Neural crest cell (in vitro differentiated cells): ENCODE results near the gene B3GALT6. TPM values are rescaled to one million over a fixed set of nuclear protein-coding genes. Genes with fewer than 3 reads are reported as not detected.
"Not testable (repeated sequence)": the region's sequence is repeated elsewhere in the genome, so short reads cannot be mapped to it uniquely, and the experiment has no call there.

Source experiments
- DNase-seq: peaks from one replicate; pipeline ENCODE4 v3.0.0; 2021; ENCODE audit warnings: low read depth, mixed read lengths, low spot score
- H3K27ac Mint-ChIP-seq: one replicate; pipeline ENCODE4 v1.8.0; 2021; ENCODE audit warnings: mild to moderate bottlenecking, mixed read lengths; ENCODE audit not compliant: unreplicated experiment
- H3K27me3 Mint-ChIP-seq: 2 replicates; pipeline ENCODE4 v1.8.0; 2021; ENCODE audit warnings: low read depth, mild to moderate bottlenecking, mixed read lengths
- H3K36me3 Mint-ChIP-seq: 2 replicates; pipeline ENCODE4 v1.8.0; 2021; ENCODE audit warnings: low read depth, mild to moderate bottlenecking, mixed read lengths
- H3K4me1 Mint-ChIP-seq: 2 replicates; pipeline ENCODE4 v1.8.0; 2021; ENCODE audit warnings: mixed read lengths
- H3K4me3 Mint-ChIP-seq: one replicate; pipeline ENCODE4 v1.8.0; 2021; ENCODE audit warnings: mild to moderate bottlenecking, mixed read lengths
- H3K9me3 Mint-ChIP-seq: 2 replicates; pipeline ENCODE4 v1.8.0; 2021; ENCODE audit warnings: mixed read lengths
- total RNA-seq: library from RNA; stranded (reverse); gene quantifications from 2 replicates; pipeline ENCODE4 v1.2.1, GENCODE V29; 2021
- TF ChIP-seq, protein P1 (sequence below): fragments of 200-600 bp; sonication (generic); conservative IDR thresholded peaks from 2 replicates; pipeline ENCODE4 v1.5.0; 2021; ENCODE audit warnings: antibody characterized with exemption, mild to moderate bottlenecking

Gene B3GALT6
- total RNA-seq, 1 donor from 2014 or later: 41.1 TPM

DNA sequence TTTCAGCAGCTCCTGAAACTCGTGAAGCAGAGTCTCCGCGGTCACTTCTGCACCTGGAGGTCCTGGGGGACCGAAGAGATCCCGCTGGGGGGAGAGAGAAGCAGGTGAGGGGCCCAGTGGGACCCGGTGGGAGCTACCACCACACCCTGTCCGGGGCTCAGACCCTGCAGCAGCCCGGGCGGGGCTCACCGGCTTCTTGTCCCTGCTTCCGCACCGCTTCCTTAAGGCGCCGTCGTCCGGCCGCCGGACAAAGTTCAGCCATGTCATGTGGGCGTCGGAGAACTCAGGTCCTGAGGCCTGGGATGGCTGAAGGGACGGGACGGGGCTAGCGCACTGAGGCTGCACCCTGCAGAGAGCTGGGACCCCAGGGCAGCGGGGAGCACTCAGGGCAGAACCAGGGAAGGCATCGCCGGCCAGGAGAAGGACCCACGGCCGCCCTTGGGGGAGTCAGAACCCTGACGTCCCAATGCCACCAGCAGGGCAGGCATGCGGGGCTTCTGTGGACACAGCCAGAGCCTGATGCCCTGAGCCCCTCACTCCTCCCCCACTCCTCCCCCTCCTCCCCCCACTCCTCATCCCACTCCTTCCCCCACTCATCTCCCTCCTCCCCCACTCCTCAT, 12.3 kb downstream of the B3GALT6 start:
- TF ChIP-seq, protein P1, sequence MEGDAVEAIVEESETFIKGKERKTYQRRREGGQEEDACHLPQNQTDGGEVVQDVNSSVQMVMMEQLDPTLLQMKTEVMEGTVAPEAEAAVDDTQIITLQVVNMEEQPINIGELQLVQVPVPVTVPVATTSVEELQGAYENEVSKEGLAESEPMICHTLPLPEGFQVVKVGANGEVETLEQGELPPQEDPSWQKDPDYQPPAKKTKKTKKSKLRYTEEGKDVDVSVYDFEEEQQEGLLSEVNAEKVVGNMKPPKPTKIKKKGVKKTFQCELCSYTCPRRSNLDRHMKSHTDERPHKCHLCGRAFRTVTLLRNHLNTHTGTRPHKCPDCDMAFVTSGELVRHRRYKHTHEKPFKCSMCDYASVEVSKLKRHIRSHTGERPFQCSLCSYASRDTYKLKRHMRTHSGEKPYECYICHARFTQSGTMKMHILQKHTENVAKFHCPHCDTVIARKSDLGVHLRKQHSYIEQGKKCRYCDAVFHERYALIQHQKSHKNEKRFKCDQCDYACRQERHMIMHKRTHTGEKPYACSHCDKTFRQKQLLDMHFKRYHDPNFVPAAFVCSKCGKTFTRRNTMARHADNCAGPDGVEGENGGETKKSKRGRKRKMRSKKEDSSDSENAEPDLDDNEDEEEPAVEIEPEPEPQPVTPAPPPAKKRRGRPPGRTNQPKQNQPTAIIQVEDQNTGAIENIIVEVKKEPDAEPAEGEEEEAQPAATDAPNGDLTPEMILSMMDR: no peak
- Mint-ChIP-seq H3K27me3 (peaks cover 15% of the 10 kb centered on the region), H3K4me1 (no peaks in the 10 kb centered on the region), H3K4me3 (no peak overlapping the region), H3K27ac (no peak overlapping the region), H3K9me3 (no peaks in the 10 kb centered on the region), H3K36me3 (no peaks in the 10 kb centered on the region)
- no peak for DNase-seq

DNA sequence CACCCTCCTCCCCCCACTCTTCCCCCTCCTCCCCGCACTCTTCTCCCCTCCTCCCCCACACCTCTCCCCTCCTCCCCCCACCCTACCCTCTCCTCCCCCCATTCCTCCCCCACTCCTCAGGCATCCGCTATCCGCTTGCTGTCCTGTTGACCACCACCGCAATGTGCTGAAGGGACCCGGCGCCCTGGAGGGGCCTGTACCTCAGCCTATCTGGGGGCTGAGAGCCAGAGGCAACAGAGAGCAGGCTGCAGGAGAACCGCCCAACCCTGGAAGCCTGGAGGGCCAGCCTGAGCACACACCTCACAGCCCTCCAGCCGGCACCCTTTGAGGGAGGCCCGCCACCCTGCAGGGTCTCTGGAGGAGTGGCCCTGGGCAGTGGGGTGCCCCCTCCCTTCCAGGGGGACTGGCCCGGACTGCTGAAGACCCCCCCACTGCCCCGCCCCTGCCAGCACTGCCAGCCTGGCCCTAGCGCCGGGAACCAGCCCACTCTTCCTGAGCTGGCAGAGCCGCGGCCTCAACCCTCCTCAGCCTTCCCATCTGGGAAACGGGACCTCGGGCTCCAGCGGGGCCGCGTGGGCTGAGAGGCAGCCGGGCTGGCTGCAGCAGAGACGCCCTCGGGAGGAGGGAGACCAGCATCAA, 13.3 kb downstream of the B3GALT6 start:
- Mint-ChIP-seq H3K4me1 (peaks cover 3% of the 10 kb centered on the region), H3K36me3 (no peaks in the 10 kb centered on the region), H3K27me3 (peaks cover 22% of the 10 kb centered on the region), H3K4me3 (no peak overlapping the region), H3K27ac (no peak overlapping the region), H3K9me3 (no peaks in the 10 kb centered on the region)
- TF ChIP-seq, protein P1: no peak
- no peak for DNase-seq

DNA sequence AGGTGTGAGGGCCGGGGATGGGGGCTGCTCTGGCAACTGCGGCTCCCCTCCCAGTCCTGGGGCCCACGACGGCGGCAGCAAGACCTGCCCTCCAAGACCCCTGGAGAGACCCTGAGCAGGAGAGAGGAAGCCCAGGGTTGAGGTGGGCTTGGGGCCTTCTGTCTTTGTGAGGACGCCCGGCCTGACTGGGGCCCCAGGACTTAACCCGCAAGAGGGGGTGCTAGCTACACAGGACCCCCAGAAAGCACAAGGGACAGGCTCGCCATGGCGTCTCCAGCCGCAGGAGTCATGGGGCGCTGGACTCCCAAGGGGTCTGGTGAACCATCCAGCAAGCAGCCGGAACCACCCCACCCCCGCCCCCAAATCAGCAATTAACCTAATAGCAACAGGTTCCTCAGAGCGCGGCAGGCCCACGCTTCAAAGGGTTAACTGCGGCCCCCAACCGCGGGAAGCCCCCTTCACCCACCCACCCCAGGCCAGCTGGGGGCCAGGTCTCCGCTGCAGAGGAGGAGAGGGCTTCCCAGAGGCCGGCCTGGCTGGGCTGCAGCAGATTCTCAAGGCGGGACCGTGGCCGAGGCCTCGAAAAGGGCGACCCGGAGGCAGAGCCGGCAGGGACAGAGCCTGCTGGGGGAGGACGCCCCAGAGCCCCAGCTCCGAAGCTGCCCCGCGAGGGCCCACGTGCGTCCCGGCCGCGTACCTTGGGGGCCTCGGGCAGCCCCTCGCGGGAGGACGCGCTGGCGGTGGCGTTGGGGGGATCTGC, 14.0 kb downstream of the B3GALT6 start:
- Mint-ChIP-seq H3K9me3 (no peaks in the 10 kb centered on the region), H3K27ac (no peak overlapping the region), H3K4me1 (peaks cover 3% of the 10 kb centered on the region), H3K36me3 (no peaks in the 10 kb centered on the region), H3K27me3 (peaks cover 22% of the 10 kb centered on the region), H3K4me3 (no peak overlapping the region)
- no peak for DNase-seq
- TF ChIP-seq, protein P1: no peak

DNA sequence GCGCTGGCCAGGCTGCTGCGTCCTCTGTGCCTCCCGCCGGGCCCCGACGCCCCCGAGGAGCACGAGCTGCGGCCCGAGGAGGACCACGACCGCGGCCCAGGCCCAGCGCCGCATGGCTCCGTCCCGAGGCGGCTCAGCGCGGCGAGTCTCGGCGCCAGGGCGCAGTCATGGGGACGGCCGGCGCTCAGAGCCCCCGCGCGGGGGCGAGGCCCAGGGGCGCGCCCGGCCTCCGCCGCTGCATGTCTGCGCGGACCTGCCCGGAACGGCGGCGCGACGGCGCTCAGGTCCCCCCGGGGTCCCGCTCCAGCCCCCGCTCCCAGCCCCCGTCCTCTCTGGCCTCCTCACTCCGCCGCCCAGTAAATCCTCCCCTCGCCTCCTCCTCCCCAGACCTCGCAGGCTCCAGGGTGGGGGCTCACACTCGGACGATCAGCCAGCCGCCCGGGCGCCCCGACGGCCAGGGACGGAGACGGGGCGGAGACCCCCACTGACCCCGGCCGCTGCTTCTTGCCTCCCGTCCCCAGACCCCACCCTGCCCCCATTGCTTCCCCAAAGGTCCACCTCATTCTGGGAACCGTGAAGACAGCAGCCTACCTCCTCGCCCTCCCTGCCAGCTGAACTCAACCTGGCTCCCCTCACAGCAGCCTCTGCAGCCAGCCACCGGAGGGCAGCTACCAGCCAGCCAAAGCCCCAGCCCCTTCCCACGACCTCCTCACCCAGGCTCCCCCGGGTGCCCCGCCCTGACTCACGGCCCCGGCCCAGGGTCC, 14.7 kb downstream of the B3GALT6 start, which contains the start of gene C1QTNF12:
TSS of gene C1QTNF12 (minus strand) at position 146 of the 764 bp plus-strand sequence. CDS start at position 114, 32 bp downstream.
- Mint-ChIP-seq H3K27ac (no peak within 1 kb of the TSS), H3K36me3 (no peaks in the 10 kb centered on the region), H3K9me3 (no peaks in the 10 kb centered on the region), H3K27me3 (peaks cover 22% of the 10 kb centered on the region), H3K4me3 (no peak within 1 kb of the TSS), H3K4me1 (peaks cover 3% of the 10 kb centered on the region)
- DNase-seq: no peak
- TF ChIP-seq, protein P1: no peak

DNA sequence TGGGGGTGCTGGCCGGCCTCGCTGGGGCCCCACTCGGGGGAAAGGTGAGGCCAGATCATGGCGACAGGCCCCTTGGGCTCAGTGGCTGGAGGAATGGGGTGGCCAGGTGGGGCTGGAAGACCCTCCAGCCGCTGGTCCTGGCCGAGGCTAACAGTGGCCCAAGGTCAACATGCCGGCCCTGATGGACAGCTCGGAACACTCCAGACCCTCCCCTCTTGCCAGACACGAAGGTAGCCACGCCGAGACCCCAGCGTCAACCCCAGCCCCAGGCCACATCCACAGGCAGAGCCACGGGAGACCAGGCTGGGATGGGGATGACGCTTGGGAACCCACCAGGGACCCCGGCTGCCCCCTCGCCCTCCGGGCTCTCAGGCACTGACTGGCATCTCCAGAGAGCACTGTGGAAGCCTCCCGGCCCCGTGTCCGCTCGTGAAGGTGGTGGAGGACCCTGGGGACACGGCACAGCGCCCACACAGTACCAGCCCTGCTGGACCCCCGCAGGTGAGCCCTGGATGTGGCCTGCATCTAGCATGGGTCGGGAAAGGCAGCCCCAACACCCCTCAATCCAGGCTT, 15.4 kb downstream of the B3GALT6 start:
- Mint-ChIP-seq H3K9me3 (no peaks in the 10 kb centered on the region), H3K36me3 (no peaks in the 10 kb centered on the region), H3K4me1 (peaks cover 3% of the 10 kb centered on the region), H3K4me3 (no peak overlapping the region), H3K27ac (no peak overlapping the region), H3K27me3 (peaks cover 22% of the 10 kb centered on the region)
- no peak for DNase-seq
- TF ChIP-seq, protein P1: no peak

DNA sequence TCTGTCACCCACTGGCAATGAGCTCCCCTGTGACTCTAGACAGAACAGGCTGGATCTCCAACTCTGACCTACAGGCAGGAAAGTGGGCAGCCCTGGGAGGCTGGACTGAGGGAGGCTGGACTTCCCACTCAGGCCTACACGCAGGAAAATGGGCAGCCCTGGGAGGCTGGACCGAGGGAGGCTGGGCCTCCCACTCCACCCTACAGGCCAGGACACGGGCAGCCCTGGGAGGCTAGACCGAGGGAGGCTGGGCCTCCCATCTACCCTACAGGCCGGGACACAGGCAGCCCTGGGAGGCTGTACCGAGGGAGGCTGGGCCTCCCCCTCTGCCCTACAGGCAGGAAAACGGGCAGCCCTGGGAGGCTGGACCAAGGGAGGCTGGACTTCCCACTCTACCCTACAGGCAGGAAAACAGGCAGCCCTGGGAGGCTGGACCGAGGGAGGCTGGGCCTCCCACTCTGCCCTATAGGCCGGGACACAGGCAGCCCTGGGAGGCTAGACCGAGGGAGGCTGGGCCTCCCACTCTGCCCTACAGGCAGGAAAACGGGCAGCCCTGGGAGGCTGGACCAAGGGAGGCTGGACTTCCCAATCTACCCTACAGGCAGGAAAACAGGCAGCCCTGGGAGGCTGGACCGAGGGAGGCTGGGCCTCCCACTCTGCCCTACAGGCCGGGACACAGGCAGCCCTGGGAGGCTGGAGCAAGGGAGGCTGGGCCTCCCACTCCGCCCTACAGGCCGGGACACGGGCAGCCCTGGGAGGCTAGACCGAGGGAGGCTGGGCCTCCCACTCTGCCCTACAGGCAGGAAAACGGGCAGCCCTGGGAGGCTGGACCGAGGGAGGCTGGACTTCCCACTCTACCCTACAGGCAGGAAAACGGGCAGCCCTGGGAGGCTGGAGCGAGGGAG, 16.2 kb downstream of the B3GALT6 start:
- not testable (repeated sequence) for H3K36me3 Mint-ChIP-seq, H3K9me3 Mint-ChIP-seq, H3K4me1 Mint-ChIP-seq, DNase-seq, H3K27ac Mint-ChIP-seq
- Mint-ChIP-seq H3K27me3 (peaks cover 22% of the 10 kb centered on the region), H3K4me3 (peak overlapping the region; percentile 44)
